Heart left ventricle (tissue), 16 donors: ENCODE measurements around the gene B3GAT1. TPM values are rescaled to one million over a fixed set of nuclear protein-coding genes. Genes with fewer than 3 reads are reported as not detected.

ENCODE experiments used
- ATAC-seq, 4 donors: fragments of 200-7000 bp; cut with Tn5 transposase; one replicate each; pipeline ENCODE4 v1.9.1; 2020 to 2022; ENCODE audit warnings: moderate library complexity in 4 of 4, mild to moderate bottlenecking in 3 of 4, moderate number of reproducible peaks in 1 of 4
- DNase-seq, 5 donors: peaks; one replicate each; pipeline ENCODE4 v3.0.0-alpha.2; 2020
- H3K27ac ChIP-seq, 12 donors: fragments of 200-600 bp; sonication (generic) in 4 of 12; one replicate each; pipeline versions ENCODE4 v1.5.0 to v1.8.0; 2016 to 2022; ENCODE audit warnings: mild to moderate bottlenecking in 2 of 12
- H3K27me3 ChIP-seq, 9 donors: fragments of 200-600 bp; sonication (generic) in 2 of 9; one replicate each; pipeline versions ENCODE4 v1.5.1 to v1.8.0; 2016 to 2022; ENCODE audit warnings: mild to moderate bottlenecking in 3 of 9
- H3K36me3 ChIP-seq, 9 donors: fragments of 200-600 bp; sonication (generic) in 2 of 9; one replicate each; pipeline versions ENCODE4 v1.5.0 to v1.8.0; 2018 to 2022; ENCODE audit warnings: mild to moderate bottlenecking in 2 of 9
- H3K4me1 ChIP-seq, 12 donors: fragments of 200-600 bp; sonication (generic) in 4 of 12; one replicate each; pipeline versions ENCODE4 v1.5.0 to v1.8.0; 2016 to 2022; ENCODE audit warnings: mild to moderate bottlenecking in 3 of 12
- H3K4me3 ChIP-seq, 12 donors: fragments of 200-600 bp; sonication (generic) in 4 of 12; one replicate each; pipeline versions ENCODE4 v1.5.0 to v1.8.0; 2017 to 2022; ENCODE audit warnings: mild to moderate bottlenecking in 9 of 12, moderate library complexity in 4 of 12
- H3K9me3 ChIP-seq, 12 donors: fragments of 200-600 bp; sonication (generic) in 4 of 12; one replicate each; pipeline versions ENCODE4 v1.5.0 to v1.8.0; 2016 to 2022; ENCODE audit warnings: mild to moderate bottlenecking in 1 of 12
- CTCF ChIP-seq, 12 donors: fragments of 200-600 bp; sonication (generic) in 4 of 12; IDR thresholded peaks; one replicate each; pipeline versions ENCODE4 v1.5.0 to v1.8.0; 2018 to 2022; ENCODE audit warnings: antibody characterized with exemption in 12 of 12, mild to moderate bottlenecking in 5 of 12
- POLR2A ChIP-seq, 2 donors: fragments of 450-650 bp; IDR thresholded peaks; one replicate each; pipeline ENCODE4 v1.6.1; 2017; ENCODE audit warnings: antibody characterized with exemption in 2 of 2, mild to moderate bottlenecking in 2 of 2, moderate library complexity in 2 of 2
- WGBS, 4 donors: extraction: QIAGEN DNeasy Blood & Tissue Kit in 2 of 4; methylation state at CpG; one replicate each; pipeline versions ENCODE4 v1.1.5 to v1.1.7; 2013 to 2018; 5-methylcytosine and 5-hydroxymethylcytosine counted together
- intact Hi-C, 10 donors: fragments of 100-400 bp; cut with DNase I; formaldehyde crosslinking; loops; one replicate each; pipeline versions ENCODE4 v1.11.1 to v1.14.2; 2022
- polyA plus RNA-seq, 2 donors: library from polyadenylated mRNA; stranded (reverse); fragments of 200-250 nt; gene quantifications; one replicate each; pipeline ENCODE4 v1.2.3, GENCODE V29; 2013
- total RNA-seq, 9 donors: library from RNA; depleted of rRNA in 2 of 9; stranded (reverse); fragments of >200 nt in 2 of 9; fragmentation: NEBNext Ultra II Directional in 3 of 9; extraction: Animal tissue kit (Norgen Biotek cat#: 25700) in 3 of 9; gene quantifications; one replicate each; pipeline versions ENCODE4 v1.1.0 to v1.2.4, GENCODE V29; 2016 to 2023
- donor health status: ischemic (EF 13 %, LVEDD 7.1; RV severe dilation, severe dysfunction).
- donor health status: healthy with polysubstance abuse.
- donor health status: DM: no; HTN: yes; CAD: no.
- donor health status: DM: no; HTN: no; CAD: no.
- donor health status: ischemic (EF 25% LVEDD 6.9; RV normal size, moderate dysfunction).
- donor health status: ischemic (EF 25% LVEDD 5.7; RV mildly dilated, moderate dysfunction).
- donor health status: healthy.
- donor health status: DM: yes; HTN: yes; CAD: no.
- donor health status: ischemic (EF 35%, LVEDD 5.7; RV mildly dilated, moderate dysfunction).
- donor health status: nonischemic (EF 11% LVEDD 7.7; RV severe dilation, severe dysfunction).
- donor health status: DM: yes; HTN: yes; CAD: no.
- donor health status: PGD.
- donor health status: ischemic (EF 29% LVEDD 5.4; RV normal size, mild dysfunction).
- donor health status: nonischemic (EF 23%, LVEDD 6.1; RV moderate dilation, normal function).

Gene B3GAT1
- total and polyA plus RNA-seq, 11 donors: 0.04 to 0.64 (median 0.09) TPM; not detected in 4

GRCh38 chr11:134453441-134453840, 41.4 kb upstream of the B3GAT1 start:
- Histone ChIP-seq H3K9me3 (peaks cover 0 to 18% (median 10%) of the 10 kb centered on the region in 12 donors), H3K36me3 (no peaks in the 10 kb centered on the region), H3K27ac (no peak overlapping the region), H3K27me3 (peaks cover 0 to 5% (median 0%) of the 10 kb centered on the region in 9 donors), H3K4me3 (no peak overlapping the region), H3K4me1 (no peaks in the 10 kb centered on the region)
- TF ChIP-seq POLR2A (IDR thresholded peaks at IDR 0.05): no peak
- no peak for TF ChIP-seq CTCF (IDR thresholded peaks at IDR 0.05)
- DNase-seq (no peak), ATAC-seq (no peak)
- 65 to 80% (median 75%) methylated on average over 6 of the region's 6 CpGs for WGBS, 4 donors
- intact Hi-C loops: no loop called here

- ATAC-seq (no peak), DNase-seq (no peak)
- H3K4me3 ChIP-seq: no peak overlapping the region
- intact Hi-C loops: no loop called here
- no peaks in the 10 kb centered on the region for H3K4me1 ChIP-seq
- WGBS, 4 donors: 79 to 89% (median 84%) methylated on average over 5 of the region's 5 CpGs
- TF ChIP-seq CTCF (IDR thresholded peaks at IDR 0.05) (no peak), POLR2A (IDR thresholded peaks at IDR 0.05) (no peak)
- H3K9me3 ChIP-seq: peaks cover 0 to 12% (median 10%) of the 10 kb centered on the region in 12 donors
- peaks cover 0 to 5% (median 0%) of the 10 kb centered on the region in 9 donors for H3K27me3 ChIP-seq
- H3K27ac ChIP-seq: no peak overlapping the region
- no peaks in the 10 kb centered on the region for H3K36me3 ChIP-seq
Observed at GRCh38 chr11:134452838-134453155, 40.8 kb upstream of the B3GAT1 start.

- no peaks in the 10 kb centered on the region for H3K36me3 ChIP-seq
- H3K27me3 ChIP-seq: peaks cover 0 to 5% (median 0%) of the 10 kb centered on the region in 9 donors
- H3K4me1 ChIP-seq: no peaks in the 10 kb centered on the region
- H3K9me3 ChIP-seq: peaks cover 0 to 11% (median 7%) of the 10 kb centered on the region in 12 donors
- ATAC-seq: no peak
- no peak overlapping the region for H3K4me3 ChIP-seq
- 73 to 81% (median 75%) methylated on average over 11 to 14 of the region's 14 CpGs for WGBS, 4 donors
- TF ChIP-seq POLR2A (IDR thresholded peaks at IDR 0.05): no peak
- TF ChIP-seq CTCF (IDR thresholded peaks at IDR 0.05): no peak
- no peak overlapping the region for H3K27ac ChIP-seq
- no peak for DNase-seq
- intact Hi-C loops: no loop called here
Observed at GRCh38 chr11:134452026-134452837, 40.2 kb upstream of the B3GAT1 start.

- ATAC-seq: no peak
- no peaks in the 10 kb centered on the region for H3K4me1 ChIP-seq
- H3K4me3 ChIP-seq: no peak overlapping the region
- 79 to 89% (median 85%) methylated on average over 4 to 7 of the region's 7 CpGs for WGBS, 4 donors
- H3K9me3 ChIP-seq: no peaks in the 10 kb centered on the region
- H3K36me3 ChIP-seq: no peaks in the 10 kb centered on the region
- TF ChIP-seq POLR2A (IDR thresholded peaks at IDR 0.05) (no peak), CTCF (IDR thresholded peaks at IDR 0.05) (no peak)
- intact Hi-C loops: no loop called here
- DNase-seq: no peak
- peaks cover 0 to 5% (median 0%) of the 10 kb centered on the region in 9 donors for H3K27me3 ChIP-seq
- H3K27ac ChIP-seq: no peak overlapping the region
Observed at GRCh38 chr11:134450186-134450585, 38.1 kb upstream of the B3GAT1 start.
